Liver (tissue), 9 donors: ENCODE data around the gene RAC2. TPM values are rescaled to one million over a fixed set of nuclear protein-coding genes. Genes with fewer than 3 reads are reported as not detected.

ENCODE experiments used
- DNase-seq: peaks from one replicate; pipeline ENCODE4 v3.0.0-alpha.2; 2017; ENCODE audit warnings: low spot score
- H3K27ac ChIP-seq, 2 donors: one replicate each; pipeline ENCODE4 v1.7.0; 2013; ENCODE audit warnings: inconsistent platforms in 2 of 2, low read length in 2 of 2, control low read depth in 1 of 2, low read depth in 1 of 2, mild to moderate bottlenecking in 1 of 2
- H3K27me3 ChIP-seq, 4 donors: one replicate each; pipeline versions ENCODE4 v1.6.1 to v1.7.0; 2013; ENCODE audit warnings: low read length in 3 of 4, inconsistent platforms in 1 of 4, mild to moderate bottlenecking in 1 of 4, moderate library complexity in 1 of 4; ENCODE audit not compliant: control insufficient read depth in 4 of 4, insufficient read depth in 4 of 4
- H3K36me3 ChIP-seq, 4 donors: one replicate each; pipeline versions ENCODE4 v1.6.1 to v1.7.0; 2013; ENCODE audit warnings: low read length in 3 of 4, mild to moderate bottlenecking in 3 of 4, low read depth in 1 of 4, moderate library complexity in 1 of 4; ENCODE audit not compliant: control insufficient read depth in 4 of 4, insufficient read depth in 3 of 4
- H3K4me1 ChIP-seq, 4 donors: one replicate each; pipeline versions ENCODE4 v1.6.1 to v1.7.0; 2013; ENCODE audit warnings: low read length in 3 of 4, mild to moderate bottlenecking in 3 of 4, moderate library complexity in 1 of 4; ENCODE audit not compliant: control insufficient read depth in 4 of 4, insufficient read depth in 4 of 4
- H3K4me3 ChIP-seq, 3 donors: one replicate each; pipeline versions ENCODE4 v1.6.1 to v1.7.0; 2013; ENCODE audit warnings: low read length in 3 of 3, control low read depth in 1 of 3, low read depth in 1 of 3, mild to moderate bottlenecking in 1 of 3
- H3K9ac ChIP-seq, 2 donors: one replicate each; pipeline ENCODE4 v1.7.0; 2013; ENCODE audit warnings: low read length in 2 of 2, mild to moderate bottlenecking in 2 of 2, moderate library complexity in 2 of 2, control low read depth in 1 of 2, low read depth in 1 of 2
- H3K9me3 ChIP-seq, 4 donors: one replicate each; pipeline versions ENCODE4 v1.6.1 to v1.7.0; 2013; ENCODE audit warnings: low read length in 3 of 4; ENCODE audit not compliant: control insufficient read depth in 4 of 4
- EGR1 ChIP-seq, 2 donors: IDR thresholded peaks; 2 replicates each; pipeline ENCODE4 v1.6.1; 2016 to 2018; ENCODE audit warnings: antibody characterized with exemption in 2 of 2, low read depth in 2 of 2
- HNF4A ChIP-seq, 2 donors: conservative IDR thresholded peaks; 2 replicates each; pipeline ENCODE4 v1.6.1; 2016; ENCODE audit warnings: antibody characterized with exemption in 2 of 2, mild to moderate bottlenecking in 2 of 2
- HNF4G ChIP-seq: IDR thresholded peaks from 2 replicates; pipeline ENCODE4 v1.6.1; 2016; ENCODE audit warnings: antibody characterized with exemption
- JUND ChIP-seq, 2 donors: IDR thresholded peaks; 2 replicates each; pipeline ENCODE4 v1.6.1; 2016; ENCODE audit warnings: antibody characterized with exemption in 2 of 2
- NR2F2 ChIP-seq: IDR thresholded peaks from 2 replicates; pipeline ENCODE4 v1.6.1; 2016; ENCODE audit warnings: antibody characterized with exemption
- RXRA ChIP-seq, 2 donors: IDR thresholded peaks; 2 replicates each; pipeline ENCODE4 v1.6.1; 2017 to 2018; ENCODE audit warnings: antibody characterized with exemption in 2 of 2, mild to moderate bottlenecking in 1 of 2
- SP1 ChIP-seq: IDR thresholded peaks from 2 replicates; pipeline ENCODE4 v1.6.1; 2018; ENCODE audit warnings: antibody characterized with exemption, mild to moderate bottlenecking
- TAF1 ChIP-seq: conservative IDR thresholded peaks from 2 replicates; pipeline ENCODE4 v1.6.1; 2016; ENCODE audit warnings: antibody characterized with exemption, mild to moderate bottlenecking
- YY1 ChIP-seq: IDR thresholded peaks from 2 replicates; pipeline ENCODE4 v1.6.1; 2016; ENCODE audit warnings: antibody characterized with exemption, mild to moderate bottlenecking
- WGBS: extraction: QIAGEN DNeasy Blood & Tissue Kit; methylation state at CpG from one replicate; pipeline ENCODE4 v1.1.7; 2013; 5-methylcytosine and 5-hydroxymethylcytosine counted together
- polyA plus RNA-seq, 2 donors: library from polyadenylated mRNA; stranded (reverse) in 1 of 2; unstranded in 1 of 2; fragments of 200-250 nt in 1 of 2; fragments of >200 nt in 1 of 2; fragmentation: Nextera tagmentation in 1 of 2; extraction: Ambion mirVana in 1 of 2; gene quantifications; one replicate each; pipeline versions ENCODE4 v1.2.1 to v1.2.3, GENCODE V29; 2013 to 2015
- total RNA-seq, 2 donors: library from RNA; depleted of rRNA; stranded (reverse); fragments of >200 nt; gene quantifications; one replicate each; pipeline ENCODE4 v1.2.3, GENCODE V29; 2014
- TF ChIP-seq, protein P1 (sequence below): fragments of 150-350 bp; IDR thresholded peaks from 2 replicates; pipeline ENCODE4 v1.5.1; 2017; ENCODE audit warnings: improper control_type of control experiment, low read depth, low read length; ENCODE audit not compliant: missing input control
- TF ChIP-seq, protein P2 (sequence below): IDR thresholded peaks from 2 replicates; pipeline ENCODE4 v1.6.1; 2016; ENCODE audit warnings: antibody characterized with exemption
- TF ChIP-seq, protein P3 (sequence below): IDR thresholded peaks from 2 replicates; pipeline ENCODE4 v1.6.1; 2016; ENCODE audit warnings: antibody characterized with exemption, mild to moderate bottlenecking
- TF ChIP-seq, protein P4 (sequence below): IDR thresholded peaks from 2 replicates; pipeline ENCODE4 v1.6.1; 2016; ENCODE audit warnings: antibody characterized with exemption
- TF ChIP-seq, protein P5 (sequence below): IDR thresholded peaks from 2 replicates; pipeline ENCODE4 v1.6.1; 2016; ENCODE audit warnings: antibody characterized with exemption
- donor health status: healthy.
- donor health status: healthy.
- donor health status: healthy.
- donor health status: healthy.
- donor health status: healthy.

The RAC2 gene
- total and polyA plus RNA-seq, 4 donors = 4.0 to 15.0 (median 7.4) TPM

DNA sequence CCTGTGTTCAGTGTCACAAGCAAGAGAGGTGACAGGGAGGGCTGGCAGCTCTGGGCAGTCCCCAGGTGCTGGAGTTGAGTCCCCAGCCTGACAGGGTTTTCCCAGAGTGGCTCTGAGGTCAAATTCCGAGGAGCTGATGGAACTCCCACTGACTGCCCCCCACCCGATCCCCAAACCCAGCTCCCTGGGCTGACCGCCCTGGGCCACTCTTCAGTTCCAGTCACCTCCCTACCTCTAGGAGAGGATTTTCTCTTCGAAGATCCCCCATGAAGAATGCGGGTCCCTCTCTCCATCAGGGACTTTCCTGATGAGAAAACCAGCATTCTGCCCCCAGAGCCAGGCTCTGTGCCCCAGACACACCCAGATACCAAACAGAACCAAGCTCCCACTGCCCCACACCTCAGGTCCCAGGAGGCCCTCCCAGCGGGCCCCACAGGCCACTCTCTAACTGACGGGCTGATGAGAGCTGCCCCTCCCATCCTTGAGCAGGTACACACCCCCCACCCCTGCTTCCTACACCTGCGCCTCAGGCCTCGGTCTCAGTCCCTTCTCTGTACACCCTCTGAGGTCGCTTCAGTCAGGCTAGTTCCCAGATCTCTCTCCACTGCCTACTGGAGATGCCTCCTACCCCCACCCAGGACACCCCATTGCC lies 12.1 kb upstream of the RAC2 start (continued):
- TF ChIP-seq, protein P1, sequence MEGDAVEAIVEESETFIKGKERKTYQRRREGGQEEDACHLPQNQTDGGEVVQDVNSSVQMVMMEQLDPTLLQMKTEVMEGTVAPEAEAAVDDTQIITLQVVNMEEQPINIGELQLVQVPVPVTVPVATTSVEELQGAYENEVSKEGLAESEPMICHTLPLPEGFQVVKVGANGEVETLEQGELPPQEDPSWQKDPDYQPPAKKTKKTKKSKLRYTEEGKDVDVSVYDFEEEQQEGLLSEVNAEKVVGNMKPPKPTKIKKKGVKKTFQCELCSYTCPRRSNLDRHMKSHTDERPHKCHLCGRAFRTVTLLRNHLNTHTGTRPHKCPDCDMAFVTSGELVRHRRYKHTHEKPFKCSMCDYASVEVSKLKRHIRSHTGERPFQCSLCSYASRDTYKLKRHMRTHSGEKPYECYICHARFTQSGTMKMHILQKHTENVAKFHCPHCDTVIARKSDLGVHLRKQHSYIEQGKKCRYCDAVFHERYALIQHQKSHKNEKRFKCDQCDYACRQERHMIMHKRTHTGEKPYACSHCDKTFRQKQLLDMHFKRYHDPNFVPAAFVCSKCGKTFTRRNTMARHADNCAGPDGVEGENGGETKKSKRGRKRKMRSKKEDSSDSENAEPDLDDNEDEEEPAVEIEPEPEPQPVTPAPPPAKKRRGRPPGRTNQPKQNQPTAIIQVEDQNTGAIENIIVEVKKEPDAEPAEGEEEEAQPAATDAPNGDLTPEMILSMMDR = no peak
- TF ChIP-seq YY1 = no peak
- TF ChIP-seq, protein P2, sequence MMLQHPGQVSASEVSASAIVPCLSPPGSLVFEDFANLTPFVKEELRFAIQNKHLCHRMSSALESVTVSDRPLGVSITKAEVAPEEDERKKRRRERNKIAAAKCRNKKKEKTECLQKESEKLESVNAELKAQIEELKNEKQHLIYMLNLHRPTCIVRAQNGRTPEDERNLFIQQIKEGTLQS = no peak

DNA sequence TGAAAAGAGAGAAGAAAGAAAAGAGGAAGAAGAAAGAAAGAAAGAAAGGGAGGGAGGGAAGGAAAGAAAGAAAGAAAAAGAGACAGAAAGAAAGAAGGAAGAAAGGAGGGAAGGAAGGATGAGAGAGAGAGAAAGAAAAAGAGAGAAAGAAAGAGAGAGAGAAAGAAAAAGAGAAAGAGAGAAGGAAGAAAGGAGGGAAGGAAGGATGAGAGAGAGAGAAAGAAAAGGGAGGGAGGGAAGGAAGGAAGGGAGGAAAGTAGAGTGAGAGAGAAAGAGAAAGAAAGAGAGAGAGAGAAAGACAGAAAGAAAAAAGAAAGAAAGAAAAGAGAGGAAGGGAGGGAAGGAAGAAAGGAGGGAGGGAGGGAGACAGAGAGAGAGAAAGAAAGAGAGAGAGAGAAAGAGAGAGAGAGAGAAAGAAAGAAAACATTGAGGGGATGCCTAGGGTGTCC lies 11.5 kb upstream of the RAC2 start:
- Histone ChIP-seq H3K4me1 (no peaks in the 10 kb centered on the region), H3K9ac (no peak overlapping the region), H3K9me3 (no peaks in the 10 kb centered on the region), H3K27ac (no peak overlapping the region), H3K27me3 (no peaks in the 10 kb centered on the region), H3K4me3 (no peak overlapping the region), H3K36me3 (no peaks in the 10 kb centered on the region)
- DNase-seq = no peak
- TF ChIP-seq JUND (IDR thresholded peaks at IDR 0.05) (no peak), HNF4G (no peak), RXRA (IDR thresholded peaks at IDR 0.05) (no peak), SP1 (no peak), TAF1 (no peak)
- TF ChIP-seq, protein P3, sequence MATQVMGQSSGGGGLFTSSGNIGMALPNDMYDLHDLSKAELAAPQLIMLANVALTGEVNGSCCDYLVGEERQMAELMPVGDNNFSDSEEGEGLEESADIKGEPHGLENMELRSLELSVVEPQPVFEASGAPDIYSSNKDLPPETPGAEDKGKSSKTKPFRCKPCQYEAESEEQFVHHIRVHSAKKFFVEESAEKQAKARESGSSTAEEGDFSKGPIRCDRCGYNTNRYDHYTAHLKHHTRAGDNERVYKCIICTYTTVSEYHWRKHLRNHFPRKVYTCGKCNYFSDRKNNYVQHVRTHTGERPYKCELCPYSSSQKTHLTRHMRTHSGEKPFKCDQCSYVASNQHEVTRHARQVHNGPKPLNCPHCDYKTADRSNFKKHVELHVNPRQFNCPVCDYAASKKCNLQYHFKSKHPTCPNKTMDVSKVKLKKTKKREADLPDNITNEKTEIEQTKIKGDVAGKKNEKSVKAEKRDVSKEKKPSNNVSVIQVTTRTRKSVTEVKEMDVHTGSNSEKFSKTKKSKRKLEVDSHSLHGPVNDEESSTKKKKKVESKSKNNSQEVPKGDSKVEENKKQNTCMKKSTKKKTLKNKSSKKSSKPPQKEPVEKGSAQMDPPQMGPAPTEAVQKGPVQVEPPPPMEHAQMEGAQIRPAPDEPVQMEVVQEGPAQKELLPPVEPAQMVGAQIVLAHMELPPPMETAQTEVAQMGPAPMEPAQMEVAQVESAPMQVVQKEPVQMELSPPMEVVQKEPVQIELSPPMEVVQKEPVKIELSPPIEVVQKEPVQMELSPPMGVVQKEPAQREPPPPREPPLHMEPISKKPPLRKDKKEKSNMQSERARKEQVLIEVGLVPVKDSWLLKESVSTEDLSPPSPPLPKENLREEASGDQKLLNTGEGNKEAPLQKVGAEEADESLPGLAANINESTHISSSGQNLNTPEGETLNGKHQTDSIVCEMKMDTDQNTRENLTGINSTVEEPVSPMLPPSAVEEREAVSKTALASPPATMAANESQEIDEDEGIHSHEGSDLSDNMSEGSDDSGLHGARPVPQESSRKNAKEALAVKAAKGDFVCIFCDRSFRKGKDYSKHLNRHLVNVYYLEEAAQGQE = no peak
- TF ChIP-seq, protein P2 = no peak
- TF ChIP-seq, protein P4, sequence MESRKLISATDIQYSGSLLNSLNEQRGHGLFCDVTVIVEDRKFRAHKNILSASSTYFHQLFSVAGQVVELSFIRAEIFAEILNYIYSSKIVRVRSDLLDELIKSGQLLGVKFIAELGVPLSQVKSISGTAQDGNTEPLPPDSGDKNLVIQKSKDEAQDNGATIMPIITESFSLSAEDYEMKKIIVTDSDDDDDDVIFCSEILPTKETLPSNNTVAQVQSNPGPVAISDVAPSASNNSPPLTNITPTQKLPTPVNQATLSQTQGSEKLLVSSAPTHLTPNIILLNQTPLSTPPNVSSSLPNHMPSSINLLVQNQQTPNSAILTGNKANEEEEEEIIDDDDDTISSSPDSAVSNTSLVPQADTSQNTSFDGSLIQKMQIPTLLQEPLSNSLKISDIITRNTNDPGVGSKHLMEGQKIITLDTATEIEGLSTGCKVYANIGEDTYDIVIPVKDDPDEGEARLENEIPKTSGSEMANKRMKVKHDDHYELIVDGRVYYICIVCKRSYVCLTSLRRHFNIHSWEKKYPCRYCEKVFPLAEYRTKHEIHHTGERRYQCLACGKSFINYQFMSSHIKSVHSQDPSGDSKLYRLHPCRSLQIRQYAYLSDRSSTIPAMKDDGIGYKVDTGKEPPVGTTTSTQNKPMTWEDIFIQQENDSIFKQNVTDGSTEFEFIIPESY = no peak

DNA sequence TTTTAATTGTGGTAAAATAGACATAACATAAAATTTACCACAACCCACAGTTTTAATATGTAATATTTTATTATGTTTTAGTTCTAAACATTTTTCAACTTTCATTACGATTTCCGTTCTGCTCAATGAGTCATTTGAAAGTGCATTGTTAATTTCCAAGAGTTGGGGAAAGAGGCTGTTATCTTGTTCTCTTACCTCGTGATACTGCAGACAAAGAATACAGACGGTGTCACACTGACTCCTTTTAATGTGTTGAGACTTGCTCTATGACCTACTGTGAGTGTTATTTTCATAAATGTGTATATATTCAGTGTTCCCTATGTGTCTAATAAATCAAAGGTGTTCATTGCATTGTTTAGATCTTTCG lies 10.8 kb upstream of the RAC2 start:
- no peaks in the 10 kb centered on the region for H3K27me3 ChIP-seq
- TF ChIP-seq HNF4G (no peak), HNF4A (conservative IDR thresholded peaks at IDR 0.05) (no peak), YY1 (no peak), RXRA (IDR thresholded peaks at IDR 0.05) (no peak), JUND (IDR thresholded peaks at IDR 0.05) (no peak), NR2F2 (no peak), EGR1 (IDR thresholded peaks at IDR 0.05; ENCODE audit: low read depth in 2 of 2) (no peak)
- TF ChIP-seq, protein P3 = no peak
- TF ChIP-seq, protein P1 = no peak
- TF ChIP-seq, protein P5, sequence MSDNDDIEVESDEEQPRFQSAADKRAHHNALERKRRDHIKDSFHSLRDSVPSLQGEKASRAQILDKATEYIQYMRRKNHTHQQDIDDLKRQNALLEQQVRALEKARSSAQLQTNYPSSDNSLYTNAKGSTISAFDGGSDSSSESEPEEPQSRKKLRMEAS = no peak

More for the DNA sequence above, 10.8 kb upstream of the RAC2 start:
- no peak for DNase-seq
- no peak overlapping the region for H3K4me3 ChIP-seq
- WGBS = 76% methylated on average over 5 of the region's 5 CpGs
- no peaks in the 10 kb centered on the region for H3K36me3 ChIP-seq
- no peak overlapping the region for H3K9ac ChIP-seq
- no peaks in the 10 kb centered on the region for H3K4me1 ChIP-seq
- H3K27ac ChIP-seq = no peak overlapping the region
- H3K9me3 ChIP-seq = no peaks in the 10 kb centered on the region
